ENCODE measurements around the gene BLTP2. TPM values are rescaled to one million over a fixed set of nuclear protein-coding genes. Genes with fewer than 3 reads are reported as not detected.

The BLTP2 gene
- total and polyA plus RNA-seq, 2 of the 13 experiments (the other 11 are each of a cell fraction or from before 2014, with no cell fraction given), result 66.7 to 80.9 TPM

DNA sequence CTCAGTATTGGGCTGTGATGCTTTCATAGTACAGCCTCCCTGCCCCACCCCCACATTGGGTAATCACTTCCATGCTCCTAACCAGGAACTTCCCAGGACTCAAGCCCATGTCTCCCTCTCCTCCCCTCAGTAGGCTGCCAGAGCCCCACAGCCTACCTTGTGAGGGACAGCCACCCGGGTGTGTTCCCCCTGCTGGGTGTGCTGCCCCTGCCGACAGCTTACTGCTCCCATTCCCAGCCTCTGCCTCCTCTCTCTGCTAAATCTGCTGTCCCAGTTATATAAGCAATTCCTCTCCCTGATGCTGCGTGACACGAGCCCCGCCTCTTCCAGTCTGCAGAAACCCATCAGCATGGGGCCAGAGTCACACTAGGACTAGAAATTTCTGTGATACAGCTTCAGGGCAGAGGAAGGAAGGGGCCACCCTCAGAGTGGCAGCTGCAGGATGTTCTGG is 31.0 kb downstream of the BLTP2 start, which contains the start of gene RSKR:
RSKR (minus strand) TSS at position 255 of the 451 bp plus-strand sequence; CDS start at position 231, 24 bp downstream.
- no peaks in the 10 kb centered on the region for H3K27me3 ChIP-seq (ENCODE audit: control insufficient read depth in 1 of 2, insufficient read depth in 2 of 2, low read length in 2 of 2)
- H3K9me3 ChIP-seq (ENCODE audit: low read length), result no peaks in the 10 kb centered on the region
- ChIA-PET CTCF (ENCODE audit: low intra/inter-chr PET ratio, low total read pairs) (interaction anchor here (0.8 to 1.3 kb wide), 3 partner anchors 66 to 120 kb away, joined by 4 to 5 read pairs (median 5); no protein-coding TSS in a partner anchor), POLR2A (no interaction called here)
- H3K9ac ChIP-seq (ENCODE audit: insufficient read depth, low read depth, low read length), result no peak within 1 kb of the TSS
- no peak within 1 kb of the TSS for H2AFZ ChIP-seq (ENCODE audit: low read length)
- H3K4me2 ChIP-seq (ENCODE audit: low read depth, low read length), result no peak within 1 kb of the TSS
- H3K27ac ChIP-seq (ENCODE audit: extremely low read length, insufficient read depth, low read length), result no peak within 1 kb of the TSS
- H4K20me1 ChIP-seq (ENCODE audit: insufficient read depth, low read length), result no peaks in the 10 kb centered on the region
- TF ChIP-seq FOXA1 (IDR thresholded peaks at IDR 0.05) (no peak), FOXA1 (CRISPR knock-in tag; IDR thresholded peaks at IDR 0.05) (no peak), RFXANK (CRISPR knock-in tag; IDR thresholded peaks at IDR 0.05) (no peak), CC2D1A (CRISPR knock-in tag; IDR thresholded peaks at IDR 0.05) (no peak), MLLT10 (CRISPR knock-in tag; IDR thresholded peaks at IDR 0.05) (no peak), ZNF792 (CRISPR knock-in tag; IDR thresholded peaks at IDR 0.05) (no peak), FOXM1 (CRISPR knock-in tag; IDR thresholded peaks at IDR 0.05) (no peak), ZNF253 (CRISPR knock-in tag; IDR thresholded peaks at IDR 0.05; ENCODE audit: borderline replicate concordance) (no peak), ERF (CRISPR knock-in tag; IDR thresholded peaks at IDR 0.05) (no peak), SRSF1 (optimal IDR thresholded peaks at IDR 0.05; ENCODE audit: low read depth, low read length) (no peak)
- intact Hi-C loops (cut with micrococcal nuclease; ENCODE audit: unreplicated experiment) (loop anchor here (1.0 to 2.0 kb wide), 2 partner anchors 65 to 120 kb away; no protein-coding TSS in a partner anchor), in situ Hi-C loops (cut with HindIII; ENCODE audit: extremely low pct_ligation_motif_present, low pct_unique_long_range_greater_than_20kb) (loop anchor here (5.0 kb wide), 1 partner anchor 122 kb away; no protein-coding TSS in a partner anchor)
- H3K4me1 ChIP-seq (ENCODE audit: insufficient read depth, low read length), result no peaks in the 10 kb centered on the region
- no peak for FAIRE-seq
- ATAC-seq, result peak; percentile 28; the same call in 2 of the 3 replicates
- H3K79me2 ChIP-seq (ENCODE audit: insufficient read depth, low read length), result no peaks in the 10 kb centered on the region
- H3K36me3 ChIP-seq (replicated peaks in 1 of 2; ENCODE audit: control insufficient read depth in 1 of 2, insufficient read depth in 2 of 2, low read length in 2 of 2), result peaks cover 34 to 52% of the 10 kb centered on the region in 2 experiments
- DNase-seq (ENCODE audit: low spot score), result no peak
- 92% methylated on average over 4 of the region's 5 CpGs for WGBS (ENCODE audit: low lambda C conversion rate)
- H3K4me3 ChIP-seq (replicated peaks in 1 of 3; ENCODE audit: insufficient read depth in 1 of 3, low read depth in 2 of 3, low read length in 3 of 3), result no peak within 1 kb of the TSS
- BruUV-seq (replicated peaks), result no TSS peak
